ENCODE measurements around the gene SOX21. TPM values are rescaled to one million over a fixed set of nuclear protein-coding genes. Genes with fewer than 3 reads are reported as not detected.

The SOX21 gene
- not detected in 2 replicates for total RNA-seq

DNA sequence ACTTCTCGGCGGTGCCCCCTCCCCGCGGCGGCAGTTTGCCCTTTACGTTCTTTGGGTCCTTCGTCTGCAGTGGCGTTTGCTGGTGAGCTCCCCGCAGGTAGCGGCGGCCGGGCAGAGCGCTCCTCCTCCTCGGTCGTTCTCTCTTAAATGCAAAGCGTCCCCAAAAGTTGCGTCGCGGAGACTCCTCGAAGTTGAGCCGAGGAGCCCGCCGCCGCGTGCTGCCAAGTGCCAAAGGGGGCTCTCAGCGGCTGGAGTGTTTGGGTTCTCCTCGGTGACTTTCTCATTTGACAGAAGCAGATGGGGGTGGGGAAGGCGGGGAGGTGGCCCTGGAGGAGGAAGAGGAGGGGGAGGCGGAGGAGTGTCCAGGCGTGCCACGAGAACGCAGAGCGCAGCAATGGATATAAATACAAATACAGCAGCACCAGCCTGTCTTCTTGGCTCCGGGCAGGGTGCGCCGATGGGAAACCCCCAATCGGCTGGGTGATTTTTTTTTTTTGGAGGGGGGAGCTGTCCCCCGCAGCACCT is at the start of gene SOX21:
TSS of gene SOX21 (minus strand) at position 259 of the 525 bp plus-strand sequence. CDS start 496 bp downstream, outside the sequence.

Other genes with a start within 250 kb of the SOX21 start
- not detected in 2 replicates for gene DCT, start 232.9 kb downstream of the SOX21 start, total RNA-seq
- gene TGDS, start 116.4 kb downstream of the SOX21 start, total RNA-seq = 13.8 and 14.2 TPM in 2 replicates
- gene GPR180, start 110.7 kb downstream of the SOX21 start, total RNA-seq = 10.4 and 12.4 TPM in 2 replicates